GOT3 (cell line): ENCODE measurements around the gene BCAT1.
"Not testable (repeated sequence)": the region's sequence is repeated elsewhere in the genome, so short reads cannot be mapped to it uniquely, and the experiment has no call there.

ENCODE experiments used
- DNase-seq: peaks from one replicate; lab custom pipeline; 2025; ENCODE audit warnings: mixed read lengths; lab: John Stamatoyannopoulos, UW

BCAT1 gene

GRCh38 chr12:24928533-24929306 lies 20.2 kb downstream of the BCAT1 start:
- DNase-seq: not testable (repeated sequence)

- DNase-seq: no peak
Measured at GRCh38 chr12:24928131-24928530, 20.8 kb downstream of the BCAT1 start.

GRCh38 chr12:24926080-24926479 lies 22.8 kb downstream of the BCAT1 start:
- not testable (repeated sequence) for DNase-seq

- DNase-seq: no peak
Measured at GRCh38 chr12:24922090-24922489, 26.8 kb downstream of the BCAT1 start.

GRCh38 chr12:24921251-24922038 lies 27.5 kb downstream of the BCAT1 start:
- DNase-seq: no peak

- DNase-seq: no peak
Measured at GRCh38 chr12:24920141-24920540, 28.8 kb downstream of the BCAT1 start.

GRCh38 chr12:24919346-24920001 lies 29.4 kb downstream of the BCAT1 start:
- DNase-seq: no peak

- DNase-seq: no peak
Measured at GRCh38 chr12:24918596-24918995, 30.3 kb downstream of the BCAT1 start.

GRCh38 chr12:24915501-24915900 lies 33.4 kb downstream of the BCAT1 start:
- DNase-seq: no peak

GRCh38 chr12:24913953-24914352 lies 34.9 kb downstream of the BCAT1 start:
- no peak for DNase-seq

- no peak for DNase-seq
Measured at GRCh38 chr12:24913130-24913529, 35.8 kb downstream of the BCAT1 start.

- no peak for DNase-seq
Measured at GRCh38 chr12:24911271-24911791, 37.6 kb downstream of the BCAT1 start.

GRCh38 chr12:24910192-24910591 lies 38.7 kb downstream of the BCAT1 start:
- DNase-seq: not testable (repeated sequence)

- DNase-seq: no peak
Measured at GRCh38 chr12:24909667-24910066, 39.2 kb downstream of the BCAT1 start.

GRCh38 chr12:24907464-24907863 lies 41.4 kb downstream of the BCAT1 start:
- no peak for DNase-seq

GRCh38 chr12:24906141-24906540 lies 42.8 kb downstream of the BCAT1 start:
- no peak for DNase-seq

GRCh38 chr12:24905431-24905830 lies 43.5 kb downstream of the BCAT1 start:
- no peak for DNase-seq

- no peak for DNase-seq
Measured at GRCh38 chr12:24904871-24905270, 44.0 kb downstream of the BCAT1 start.

GRCh38 chr12:24903329-24904088 lies 45.4 kb downstream of the BCAT1 start:
- no peak for DNase-seq

GRCh38 chr12:24902511-24903328 lies 46.2 kb downstream of the BCAT1 start:
- DNase-seq: no peak
